HG02885 (cell line): Measurements from ENCODE around the gene EPHA8.

ENCODE experiments used
- ATAC-seq: cut with Tn5 transposase; IDR thresholded peaks from one replicate; pipeline ENCODE4 v1.9.1; 2021; ENCODE audit warnings: mild to moderate bottlenecking; ENCODE audit not compliant: unreplicated experiment, poor library complexity

The EPHA8 gene

DNA sequence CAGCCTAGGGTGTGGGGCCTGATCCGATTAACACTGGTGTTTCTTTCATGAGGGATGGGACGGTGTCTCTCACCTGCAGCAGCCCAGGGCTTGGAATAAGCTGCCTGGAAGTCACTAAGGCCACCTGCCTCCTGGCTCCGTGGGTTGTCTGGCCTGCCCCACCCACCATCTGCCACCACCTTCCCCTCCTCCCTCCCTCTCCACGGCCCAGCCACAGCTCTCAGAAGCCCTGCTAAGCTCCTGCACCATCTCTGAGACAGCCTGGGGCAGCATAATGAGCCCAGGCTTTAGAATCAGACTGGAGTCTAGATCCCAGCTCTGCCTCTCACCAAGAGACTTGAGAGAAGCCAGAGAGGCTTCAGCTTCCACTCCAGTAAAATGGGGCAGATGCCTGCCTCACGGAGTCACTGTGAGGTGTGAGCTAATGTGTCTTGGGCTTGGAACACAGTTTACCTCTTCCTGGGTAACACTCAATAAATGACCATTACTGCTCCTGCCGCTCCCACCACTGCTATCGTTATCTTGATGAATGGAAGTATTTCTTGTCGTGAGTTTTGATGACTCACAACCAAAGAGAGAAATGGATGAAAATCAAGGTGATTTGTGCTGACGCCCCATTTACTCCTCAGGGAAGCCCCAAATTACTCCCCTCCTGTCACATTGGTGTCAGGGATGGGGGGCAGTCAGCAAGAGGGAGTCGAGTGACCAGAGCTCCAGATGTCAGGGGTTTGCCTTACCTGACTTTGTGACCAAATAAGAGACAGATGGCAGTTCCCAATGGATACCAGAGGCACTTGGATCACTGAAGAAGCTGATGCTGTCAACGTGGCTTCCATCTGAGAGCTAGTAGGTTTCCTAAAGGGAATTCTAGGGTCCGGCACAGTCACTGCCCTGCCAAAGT is 49.6 kb downstream of the EPHA8 start:
- no peak for ATAC-seq

DNA sequence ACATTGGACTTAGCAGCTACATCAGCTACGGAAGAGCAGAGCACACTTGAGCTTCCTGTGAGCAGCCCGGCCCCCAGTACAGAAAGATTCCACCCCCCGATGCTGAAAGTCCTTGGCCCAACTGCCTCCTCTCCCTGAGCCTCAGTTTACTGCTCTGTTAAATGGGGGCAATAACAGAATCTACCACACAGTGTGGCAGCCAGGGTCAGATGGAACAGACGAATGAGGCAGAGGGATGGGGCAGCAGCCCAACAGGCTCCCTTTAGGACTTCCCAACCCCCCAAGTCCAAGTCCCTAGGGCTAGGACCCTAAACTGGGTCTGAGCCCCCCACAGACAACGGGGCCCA is 50.3 kb downstream of the EPHA8 start:
- ATAC-seq, result no peak

DNA sequence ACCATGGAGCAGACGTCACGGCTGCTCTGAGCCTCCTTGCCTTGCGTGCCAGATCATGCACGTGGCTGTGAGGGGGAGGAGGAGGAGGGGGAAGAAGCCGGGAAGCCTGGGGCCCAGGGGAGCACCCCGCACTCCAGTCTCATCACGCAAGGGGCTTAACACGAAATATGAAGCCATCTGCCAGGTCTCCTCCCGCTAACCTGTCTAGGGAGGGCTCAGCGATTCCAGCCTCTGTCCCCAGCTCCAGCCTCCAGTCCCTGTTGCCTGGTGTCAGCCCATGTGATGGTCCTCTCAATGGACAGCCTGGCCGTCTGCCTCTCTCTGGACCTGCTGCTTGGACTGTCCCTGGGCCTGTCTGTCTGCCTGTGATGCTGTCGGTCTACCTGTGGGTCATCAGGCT is 50.7 kb downstream of the EPHA8 start:
- no peak for ATAC-seq

DNA sequence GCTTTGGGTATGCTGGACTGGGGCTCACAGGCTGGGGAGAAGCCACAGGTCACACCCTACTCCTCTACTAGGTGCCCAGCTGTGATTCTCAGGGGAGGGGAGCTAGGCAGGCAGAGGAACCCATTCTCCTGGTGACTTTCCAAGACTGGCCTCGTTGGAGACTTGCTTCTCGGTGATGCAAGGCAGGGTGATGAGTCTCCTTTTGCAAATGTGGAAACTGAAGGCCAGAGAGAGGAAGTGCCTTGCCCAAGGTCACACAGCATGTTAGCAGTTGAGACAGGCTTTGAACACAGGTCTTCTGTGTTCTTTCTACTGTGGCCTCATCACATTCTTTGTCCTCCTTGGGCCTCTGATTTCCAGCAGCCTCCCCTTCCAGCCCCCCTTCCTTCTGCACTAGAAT is 52.6 kb downstream of the EPHA8 start:
- no peak for ATAC-seq

DNA sequence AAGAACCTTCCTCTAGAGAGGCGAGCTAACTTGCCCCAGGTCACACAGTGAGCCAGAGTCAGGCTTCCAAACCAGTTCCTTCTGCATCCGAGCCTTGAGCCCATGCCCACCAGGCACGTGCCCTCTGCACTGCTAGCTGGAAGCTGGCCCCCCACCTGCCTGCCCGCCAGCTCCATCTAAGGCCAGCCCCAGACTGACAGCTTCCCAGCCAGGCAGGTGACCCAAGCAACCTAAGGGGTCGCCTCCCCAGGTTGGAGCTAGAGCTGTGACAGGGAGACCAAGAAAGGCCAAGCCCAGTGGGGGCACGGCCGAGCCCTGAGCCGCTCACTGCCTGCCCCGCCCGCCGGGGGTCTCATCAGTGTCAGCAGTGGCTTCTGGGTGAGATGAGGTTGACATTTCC is 53.3 kb downstream of the EPHA8 start:
- ATAC-seq, result no peak

DNA sequence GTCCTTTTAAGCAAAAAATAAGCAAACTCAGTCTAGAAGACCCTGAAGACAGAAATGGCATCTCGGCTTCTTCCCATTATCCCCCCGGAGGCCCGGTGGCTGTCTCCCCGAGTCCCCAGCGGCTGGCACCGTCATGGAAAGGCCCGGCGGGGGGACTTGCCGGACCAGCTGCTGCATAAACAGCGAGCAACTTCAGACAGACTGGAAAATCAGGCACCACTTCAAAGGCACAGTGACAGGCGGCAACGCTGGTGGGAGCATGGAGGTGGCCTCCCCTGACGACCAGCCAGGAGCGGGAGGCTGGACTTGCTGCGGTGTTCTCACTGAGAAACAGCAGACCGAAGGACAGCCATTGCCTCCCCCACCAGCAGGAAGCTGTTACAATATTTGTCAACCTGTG is 54.8 kb downstream of the EPHA8 start:
- ATAC-seq, result no peak

DNA sequence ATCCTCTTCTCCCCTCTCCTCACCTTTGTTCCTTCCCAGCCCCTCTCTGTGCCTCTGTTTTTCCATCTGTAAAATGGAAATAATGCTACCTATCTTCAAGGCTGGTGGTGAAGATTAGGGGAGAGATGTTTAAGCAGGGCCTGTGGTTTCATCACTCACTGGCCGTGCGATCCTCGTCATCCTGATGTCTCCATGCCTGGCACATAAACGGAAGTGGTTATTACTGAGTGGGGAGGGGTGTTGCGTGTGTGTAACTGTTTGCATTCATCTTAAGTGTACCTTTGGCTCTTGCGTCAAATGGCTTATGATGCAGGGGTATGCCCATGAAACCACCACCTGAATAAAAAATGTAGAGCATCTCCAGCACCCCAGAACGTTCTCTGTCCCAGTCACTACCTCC is 56.0 kb downstream of the EPHA8 start:
- ATAC-seq, result no peak

DNA sequence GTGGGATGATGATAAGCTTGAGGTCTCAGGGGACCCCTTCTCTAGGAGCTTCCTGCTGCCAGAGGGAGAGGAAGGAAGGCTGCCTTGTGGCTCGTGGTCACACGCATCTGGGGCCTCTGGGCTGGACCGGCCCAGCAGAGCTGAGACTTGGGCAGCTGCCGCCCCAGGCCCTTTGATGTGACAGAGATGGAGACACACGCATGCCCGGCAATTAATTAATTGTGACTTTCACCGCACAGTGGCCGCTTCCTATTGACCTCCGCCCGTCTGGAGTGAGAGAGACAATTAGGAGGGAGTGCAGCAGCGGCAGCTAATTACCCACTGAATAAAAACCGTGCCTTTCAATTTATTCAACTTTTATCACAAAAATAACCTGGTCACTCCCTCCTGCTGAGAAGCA is 56.5 kb downstream of the EPHA8 start:
- no peak for ATAC-seq

DNA sequence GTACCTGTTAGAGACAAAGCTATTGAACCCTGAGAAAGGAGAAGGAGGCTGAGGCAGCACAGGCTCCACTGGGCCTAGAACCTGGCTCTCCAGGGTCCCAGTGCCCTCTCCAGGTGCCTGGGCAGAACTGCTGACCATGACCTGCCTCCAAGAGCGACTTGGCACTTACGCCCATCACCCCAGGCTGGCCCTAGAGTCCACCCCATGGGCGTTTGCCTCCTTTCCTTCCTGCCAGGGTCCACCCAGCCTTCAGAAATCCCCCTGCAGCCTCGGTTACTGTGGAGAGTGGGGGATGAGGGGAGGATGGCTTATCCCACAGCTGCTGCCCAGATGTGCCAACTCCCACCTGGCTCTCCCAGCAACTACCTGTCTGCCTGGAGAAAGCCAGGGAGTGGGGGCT is 58.5 kb downstream of the EPHA8 start:
- ATAC-seq, result no peak

DNA sequence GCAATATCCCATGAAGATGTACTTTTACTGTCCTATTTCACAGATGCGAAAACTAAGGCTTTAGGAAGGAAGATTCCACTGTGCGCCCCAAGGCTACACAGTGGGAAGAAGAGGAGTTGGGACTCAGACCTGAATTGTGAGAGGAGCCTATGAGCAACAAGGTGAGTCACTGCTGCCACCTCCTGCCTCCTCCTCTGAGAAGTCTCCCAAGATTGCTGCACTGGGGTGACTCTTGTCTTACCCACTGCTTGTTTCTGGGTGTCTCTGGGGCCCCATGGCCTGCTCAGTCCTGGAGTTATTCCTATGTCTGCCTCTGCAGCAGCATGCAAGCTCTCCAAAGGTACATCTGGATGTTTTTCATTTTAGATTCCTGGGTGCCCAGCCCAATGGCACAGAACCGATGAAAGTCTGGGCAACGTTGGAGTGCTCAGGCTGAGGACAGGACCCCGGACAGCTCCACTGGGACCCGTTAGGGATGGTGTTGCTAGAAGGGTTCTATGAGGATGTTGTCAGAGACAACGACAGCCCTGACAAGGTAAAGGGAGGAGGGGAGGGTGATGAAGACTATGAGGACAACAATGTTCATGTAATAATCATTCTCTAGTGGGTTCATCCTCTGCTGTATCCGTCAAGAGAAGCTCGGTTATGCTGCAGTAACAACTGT is 62.1 kb downstream of the EPHA8 start:
- no peak for ATAC-seq

DNA sequence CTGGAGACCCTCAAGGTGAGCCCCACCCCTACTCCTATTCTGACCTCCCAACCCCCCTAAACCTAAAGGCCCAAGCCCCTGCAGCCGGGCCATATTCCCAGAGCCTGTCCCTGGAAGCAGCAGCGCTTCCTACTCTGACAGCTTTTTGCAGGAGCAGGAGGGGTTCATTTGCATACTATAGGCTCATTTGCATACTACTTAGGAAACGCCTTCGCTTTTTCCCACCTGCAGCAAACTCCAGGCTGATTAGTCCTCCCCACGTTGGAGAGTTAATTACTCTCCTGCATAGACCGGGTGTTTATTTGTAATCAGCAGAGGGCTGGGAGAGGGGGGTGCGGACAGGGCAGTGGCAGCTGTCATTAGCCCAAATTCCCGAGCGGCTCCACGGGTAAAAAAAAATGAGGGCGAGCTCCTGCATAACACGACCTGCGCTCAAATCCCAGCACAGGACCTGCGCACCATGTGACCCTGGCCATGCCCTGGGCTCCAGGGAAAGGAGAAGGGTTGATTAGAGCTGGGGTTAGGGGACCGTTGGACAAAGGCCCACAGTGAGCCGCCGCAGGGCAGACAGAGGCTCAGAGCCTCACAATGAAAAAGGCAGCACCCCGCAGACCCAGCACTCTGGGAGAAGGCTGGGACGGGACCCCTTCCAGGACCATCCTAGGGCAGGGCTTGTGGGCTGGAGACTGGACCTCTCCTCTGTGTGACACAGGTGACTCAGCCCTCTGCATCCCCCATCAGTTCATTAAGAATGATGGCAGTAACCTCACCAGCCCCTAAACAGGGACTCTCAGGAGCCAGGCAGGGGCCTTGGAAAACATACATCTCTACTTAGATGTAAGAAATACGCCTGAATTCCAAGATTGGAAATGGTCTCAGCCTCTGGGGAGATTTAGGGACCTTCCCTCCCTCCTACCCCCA is 63.2 kb downstream of the EPHA8 start:
- ATAC-seq, result no peak

DNA sequence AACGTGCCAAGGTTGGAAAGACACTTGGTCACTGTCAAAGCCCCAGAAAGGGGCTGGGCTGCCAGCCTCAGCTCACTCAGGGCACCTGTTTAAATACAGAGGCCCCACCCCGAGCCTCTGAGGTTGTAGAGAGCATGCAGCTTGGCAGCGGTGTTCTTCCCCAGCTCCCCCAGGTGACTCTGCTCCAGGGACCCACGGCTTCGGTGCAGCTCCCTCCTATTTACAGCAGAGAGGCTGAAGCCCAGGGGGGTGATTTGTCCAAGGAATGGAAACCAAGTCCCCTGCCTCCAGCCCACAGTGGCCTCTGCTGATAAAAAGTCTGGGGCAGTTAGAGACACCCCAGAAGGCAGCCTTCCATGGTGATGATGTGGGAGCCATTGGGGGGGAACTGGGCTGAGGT is 64.0 kb downstream of the EPHA8 start:
- no peak for ATAC-seq

DNA sequence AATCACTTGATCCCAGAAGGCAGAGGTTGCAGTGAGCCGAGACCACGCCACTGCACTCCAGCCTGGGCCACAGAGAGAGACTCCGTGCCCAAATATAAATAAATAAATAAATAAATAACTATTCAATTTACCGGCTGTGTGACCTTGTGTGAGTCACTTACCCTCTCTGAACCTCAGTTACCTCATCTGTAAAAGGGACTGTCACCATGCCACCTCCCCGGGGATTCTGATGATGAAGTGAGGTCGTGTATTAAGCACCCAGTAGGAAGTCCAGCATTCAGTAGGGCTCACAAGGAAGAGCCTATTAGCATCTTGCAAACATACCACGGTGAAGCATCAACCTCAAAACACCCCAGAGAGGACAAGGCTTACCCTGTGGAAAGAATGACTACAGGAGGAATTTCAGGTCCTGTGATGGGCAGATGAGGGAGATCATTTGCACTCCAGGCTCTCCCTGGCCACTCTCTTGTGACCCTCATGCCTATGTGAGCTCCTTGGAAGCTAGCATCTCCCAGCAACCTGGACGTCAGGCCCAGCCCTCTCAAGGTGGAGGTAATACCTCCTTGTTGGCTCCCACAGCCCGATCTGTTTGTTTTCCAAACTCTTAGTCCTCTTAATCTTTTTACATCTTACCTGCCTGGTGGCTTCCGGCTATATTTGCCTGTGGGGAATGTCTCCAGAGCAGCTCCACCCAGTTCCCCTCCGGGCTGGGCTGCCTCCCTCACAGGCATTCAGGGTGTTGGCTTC is 65.6 kb downstream of the EPHA8 start:
- ATAC-seq, result no peak

DNA sequence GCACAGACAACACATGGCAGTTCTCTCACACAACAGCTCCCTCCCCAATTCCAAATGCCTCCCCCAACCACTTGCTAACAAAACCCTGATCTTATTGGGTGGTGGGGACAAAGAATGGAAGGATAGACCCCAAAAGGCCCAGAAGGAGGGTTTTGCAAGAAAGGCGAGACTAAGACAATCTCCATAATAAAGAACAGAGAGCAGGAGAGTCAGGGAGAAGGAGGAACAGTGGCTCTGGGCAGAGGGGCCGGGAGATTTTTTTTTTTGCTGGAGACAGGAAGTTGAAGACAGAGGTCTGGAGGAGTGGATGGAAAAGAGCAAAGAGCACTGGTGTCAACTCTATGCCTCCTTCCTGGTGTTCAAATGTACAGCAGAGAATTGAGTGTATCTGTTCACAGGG is 66.6 kb downstream of the EPHA8 start:
- no peak for ATAC-seq

DNA sequence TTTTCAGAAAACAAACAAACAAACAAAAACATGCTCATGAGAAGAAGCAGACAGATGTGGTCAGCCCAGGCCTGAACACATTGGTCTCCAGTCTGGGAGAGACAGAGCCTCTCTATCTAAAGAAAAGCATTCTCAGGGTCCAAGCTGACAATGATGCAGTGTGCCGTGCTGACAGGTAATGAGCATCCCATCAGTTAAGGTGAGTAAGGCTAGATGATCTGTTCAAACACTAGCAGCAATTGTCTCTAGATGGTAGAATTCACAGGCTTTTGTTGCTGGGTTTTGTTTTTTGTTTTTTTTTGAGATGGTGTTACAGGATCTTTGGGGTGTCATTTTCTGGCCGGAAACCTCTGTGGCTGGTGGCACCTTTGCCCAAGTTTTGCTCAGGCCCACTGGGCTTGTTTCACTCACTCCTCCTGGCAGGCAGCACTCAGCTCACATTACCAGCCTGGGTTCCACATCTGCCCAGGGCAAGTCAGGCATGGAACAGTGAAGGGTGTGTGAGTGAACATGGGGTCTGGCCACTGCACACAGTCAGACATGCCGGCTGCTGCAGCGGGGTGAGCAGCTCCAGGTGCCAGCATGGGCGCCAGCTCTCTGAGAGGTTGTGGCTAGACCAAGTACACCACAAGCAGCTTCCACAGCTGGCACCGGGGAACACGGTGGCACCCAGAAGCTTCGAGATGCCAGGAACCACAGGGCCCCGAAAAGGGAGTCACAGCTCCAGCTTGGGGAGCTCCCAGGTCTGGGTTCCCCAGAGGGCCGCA is 70.6 kb downstream of the EPHA8 start:
- no peak for ATAC-seq

DNA sequence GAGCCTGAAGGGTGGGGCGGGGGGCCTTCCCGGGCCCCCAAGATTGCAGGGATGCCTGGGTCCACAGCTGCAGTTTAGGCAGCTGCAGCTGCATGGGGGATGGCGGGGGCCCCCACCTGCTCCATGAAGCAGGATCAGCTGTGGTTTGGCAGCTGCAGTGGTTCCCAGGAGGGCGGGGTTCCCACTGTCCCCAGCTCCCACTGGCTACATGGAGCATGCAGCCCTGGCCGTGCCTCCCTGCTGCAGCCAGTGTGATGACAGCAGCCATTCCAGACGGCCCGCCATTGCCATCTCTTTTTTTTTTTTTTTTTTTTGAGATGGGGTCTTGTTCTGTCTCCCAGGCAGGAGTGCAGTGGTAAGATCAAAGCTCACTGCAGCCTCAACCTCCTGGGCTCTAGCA is 72.1 kb downstream of the EPHA8 start:
- ATAC-seq, result no peak

DNA sequence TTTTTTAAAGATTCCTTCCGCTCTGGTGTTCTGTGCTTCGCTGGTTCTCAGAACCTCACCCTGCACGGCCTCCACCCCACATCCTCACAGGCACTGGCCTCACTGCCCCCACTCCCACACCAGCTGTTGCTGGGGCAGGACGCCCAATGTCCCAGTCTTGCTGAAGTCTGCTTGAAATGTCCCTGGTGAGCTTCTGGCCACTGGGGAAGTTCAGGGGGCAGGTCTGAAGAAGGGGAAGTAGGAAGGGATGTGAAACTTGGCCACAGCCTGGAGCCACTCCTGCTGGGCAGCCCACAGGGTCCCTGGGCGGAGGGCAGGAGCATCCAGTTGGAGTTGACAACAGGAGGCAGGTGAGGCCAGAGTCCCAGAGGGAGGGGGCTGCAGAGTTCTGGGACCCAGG is 73.1 kb downstream of the EPHA8 start, which contains the start of gene C1QA:
Gene C1QA, plus strand, starts transcription at position 276 of the 400 bp plus-strand sequence. CDS start 989 bp downstream, outside the sequence.
- no peak for ATAC-seq

DNA sequence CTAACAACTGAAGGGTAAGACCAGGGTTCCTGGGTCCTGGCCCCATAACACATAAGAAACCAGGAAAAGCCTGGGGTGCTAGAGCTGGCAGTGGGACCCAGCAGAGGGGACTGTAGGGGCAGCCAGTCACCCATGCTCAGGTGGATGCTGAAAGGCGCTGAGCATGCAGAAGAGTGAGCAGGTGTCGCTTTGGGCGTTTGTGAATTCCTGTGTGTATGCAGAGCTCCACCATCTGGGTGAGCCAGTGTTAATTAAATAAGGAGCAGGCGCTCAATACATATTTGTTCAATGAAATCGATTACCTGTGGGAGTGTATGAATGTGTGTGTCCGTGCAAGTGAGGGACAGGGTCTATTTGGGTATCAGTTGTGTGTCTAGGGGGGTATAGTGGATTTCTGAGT is 73.6 kb downstream of the EPHA8 start:
- no peak for ATAC-seq

DNA sequence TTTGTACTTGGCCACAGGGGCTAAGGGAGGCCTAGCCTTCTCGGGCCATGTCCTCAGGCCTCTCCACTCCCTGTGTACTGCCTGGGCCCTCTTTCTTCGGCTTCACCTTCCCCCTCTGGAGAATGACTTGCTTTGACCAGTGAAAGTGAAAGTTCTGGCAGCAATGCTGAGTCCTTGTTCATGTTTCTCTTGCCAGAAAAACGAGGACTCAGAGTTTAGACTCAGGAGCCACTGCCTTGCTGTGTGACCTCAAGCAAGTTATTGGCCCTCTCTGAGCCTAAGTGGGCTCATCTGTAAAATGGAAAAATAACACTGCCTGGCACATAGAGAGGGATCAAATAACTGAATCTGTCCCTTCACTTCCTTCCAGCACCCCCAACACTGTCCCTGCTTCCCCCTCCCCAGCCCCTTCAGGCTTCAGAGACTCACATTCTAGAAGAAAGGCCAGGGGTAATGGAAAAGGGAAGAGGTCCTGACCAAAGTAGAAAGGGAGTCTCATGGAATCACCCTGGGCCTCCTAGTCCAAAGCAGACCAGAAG is 74.7 kb downstream of the EPHA8 start:
- no peak for ATAC-seq
